Naive B cell (primary cell): ENCODE measurements around the gene AFF3. TPM values are rescaled to one million over a fixed set of nuclear protein-coding genes. Genes with fewer than 3 reads are reported as not detected.
"Not testable (repeated sequence)": the region's sequence is repeated elsewhere in the genome, so short reads cannot be mapped to it uniquely, and the experiment has no call there.

ENCODE experiments used
- ATAC-seq, 2 donors: fragments of 150-1000 bp; cut with Tn5 transposase; 2 replicates each; pipeline ENCODE4 v1.10.0; 2021; ENCODE audit warnings: low read depth in 2 of 2, mild to moderate bottlenecking in 2 of 2, moderate library complexity in 2 of 2
- DNase-seq: peaks from one replicate; pipeline ENCODE4 v3.0.0; 2022
- H3K27ac Mint-ChIP-seq, 6 donors: one replicate each; pipeline ENCODE4 v1.8.0; 2020 to 2022; ENCODE audit warnings: mild to moderate bottlenecking in 6 of 6, mixed read lengths in 6 of 6, moderate library complexity in 5 of 6, inconsistent platforms in 2 of 6
- H3K27me3 Mint-ChIP-seq, 3 donors: one replicate each; pipeline ENCODE4 v1.8.0; 2021 to 2022; ENCODE audit warnings: mixed read lengths in 3 of 3, mild to moderate bottlenecking in 1 of 3
- H3K36me3 Mint-ChIP-seq, 2 donors: one replicate each; pipeline ENCODE4 v1.8.0; 2020 to 2022; ENCODE audit warnings: mixed read lengths in 2 of 2, inconsistent platforms in 1 of 2, mild to moderate bottlenecking in 1 of 2
- H3K4me1 Mint-ChIP-seq, 3 donors: one replicate each; pipeline ENCODE4 v1.8.0; 2020 to 2022; ENCODE audit warnings: mixed read lengths in 3 of 3, inconsistent platforms in 1 of 3, mild to moderate bottlenecking in 1 of 3, moderate library complexity in 1 of 3
- H3K4me3 Mint-ChIP-seq, 8 donors: one replicate each; pipeline ENCODE4 v1.8.0; 2020 to 2022; ENCODE audit warnings: mild to moderate bottlenecking in 8 of 8, mixed read lengths in 8 of 8, moderate library complexity in 8 of 8, inconsistent platforms in 2 of 8
- H3K9me3 Mint-ChIP-seq, 7 donors: one replicate each; pipeline ENCODE4 v1.8.0; 2020 to 2022; ENCODE audit warnings: mixed read lengths in 7 of 7, mild to moderate bottlenecking in 5 of 7, inconsistent platforms in 2 of 7, moderate library complexity in 1 of 7
- polyA plus RNA-seq, 6 donors: library from polyadenylated mRNA; unstranded; fragments of 300-500 nt; fragmentation: Illumina TruSeq; gene quantifications; one replicate each; pipeline ENCODE4 v1.2.3, GENCODE V29; 2021; ENCODE audit warnings: low read depth in 6 of 6

The AFF3 gene
- polyA plus RNA-seq, 6 donors from 2014 or later: 43.8 to 255 (median 96.8) TPM

GRCh38 chr2:99679518-99679917, 462.9 kb downstream of the AFF3 start:
- peaks cover 8 to 25% of the 10 kb centered on the region in 2 donors for H3K36me3 Mint-ChIP-seq
- no peak overlapping the region for H3K4me3 Mint-ChIP-seq
- H3K27ac Mint-ChIP-seq: peak overlapping the region in 3 of 6 donors; percentile 32 to 81 (median 65)
- no peaks in the 10 kb centered on the region for H3K9me3 Mint-ChIP-seq
- peaks cover 18 to 27% (median 25%) of the 10 kb centered on the region in 3 donors for H3K4me1 Mint-ChIP-seq
- DNase-seq (no peak), ATAC-seq (no peak)
- H3K27me3 Mint-ChIP-seq: no peaks in the 10 kb centered on the region

DNA sequence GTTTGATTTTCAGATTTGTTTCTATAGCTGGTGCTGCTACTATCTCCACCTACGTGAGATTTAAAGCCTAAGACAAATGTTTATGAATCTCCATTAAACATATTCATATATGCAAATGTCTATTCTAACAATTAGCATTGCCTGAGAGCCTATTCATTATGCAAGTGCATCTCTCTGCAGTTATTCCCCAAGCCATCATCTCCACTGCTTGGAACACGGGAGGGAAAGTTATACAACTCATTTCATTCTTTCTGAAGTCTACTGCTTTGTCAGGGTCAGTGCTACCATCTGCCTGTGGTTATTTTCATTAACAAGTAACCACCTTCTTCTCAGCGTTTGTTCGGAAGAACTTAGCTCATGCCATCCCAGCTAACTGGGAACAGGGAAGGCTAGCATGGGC, 463.8 kb downstream of the AFF3 start:
- H3K9me3 Mint-ChIP-seq: no peaks in the 10 kb centered on the region

DNA sequence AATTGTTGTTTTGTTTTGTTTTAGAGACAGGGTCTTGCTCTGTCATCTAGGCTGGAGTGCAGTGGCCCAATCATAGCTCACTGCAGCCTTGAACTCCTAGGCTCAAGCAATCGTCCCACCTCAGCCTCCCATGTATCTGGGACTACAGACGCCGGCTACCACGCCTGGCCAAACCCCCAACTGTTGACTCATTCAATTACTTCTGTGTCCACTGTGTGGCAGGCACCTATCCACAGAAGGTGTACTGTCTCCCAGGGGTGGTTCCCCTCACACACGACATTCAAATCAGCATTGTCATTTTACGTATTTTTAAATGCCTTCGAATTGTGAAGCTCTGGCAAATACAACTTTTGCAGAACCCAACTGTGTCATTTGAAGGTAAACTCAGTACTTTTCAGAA, 464.6 kb downstream of the AFF3 start:
- Mint-ChIP-seq H3K27me3 (no peaks in the 10 kb centered on the region), H3K36me3 (peaks cover 8 to 25% of the 10 kb centered on the region in 2 donors), H3K9me3 (no peaks in the 10 kb centered on the region), H3K27ac (peak overlapping the region in 4 of 6 donors; percentile 36 to 76 (median 57)), H3K4me3 (no peak overlapping the region), H3K4me1 (peaks cover 30 to 44% (median 41%) of the 10 kb centered on the region in 3 donors)
- ATAC-seq: no peak
- no peak for DNase-seq

More for the DNA sequence above, 463.8 kb downstream of the AFF3 start:
- no peaks in the 10 kb centered on the region for H3K27me3 Mint-ChIP-seq
- H3K27ac Mint-ChIP-seq: peak overlapping the region in 1 of 6 donors; percentile 81
- H3K4me1 Mint-ChIP-seq: peaks cover 27 to 36% (median 34%) of the 10 kb centered on the region in 3 donors
- H3K4me3 Mint-ChIP-seq: no peak overlapping the region
- DNase-seq: no peak
- peaks cover 8 to 25% of the 10 kb centered on the region in 2 donors for H3K36me3 Mint-ChIP-seq
- ATAC-seq: no peak

DNA sequence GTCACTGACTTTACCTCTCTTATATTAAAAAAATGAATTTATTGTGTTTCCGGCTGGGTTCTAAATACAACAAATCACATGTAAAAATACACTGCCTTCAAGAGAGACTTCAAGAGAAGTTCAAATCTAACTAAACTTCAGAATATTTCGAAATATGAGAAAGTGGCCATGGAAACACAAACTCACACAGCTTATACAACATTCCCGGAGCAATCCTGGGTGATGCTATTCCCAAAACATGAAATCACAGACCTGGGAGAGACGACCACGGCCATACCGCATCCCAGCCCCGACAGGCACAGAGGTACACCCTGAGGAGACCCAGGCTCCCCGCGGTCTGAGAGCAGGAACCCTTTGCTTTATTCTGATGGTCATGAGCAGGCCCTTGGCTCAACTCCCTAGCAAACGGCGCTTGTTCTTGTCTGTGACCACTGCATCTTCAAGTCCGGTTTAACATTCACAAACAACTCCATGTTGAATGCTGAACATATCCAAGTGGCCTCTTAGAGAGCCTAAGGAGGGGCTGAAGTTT, 467.2 kb downstream of the AFF3 start:
- H3K27me3 Mint-ChIP-seq: no peaks in the 10 kb centered on the region
- H3K27ac Mint-ChIP-seq: peak overlapping the region in 4 of 6 donors; percentile 71 to 79 (median 74)
- H3K9me3 Mint-ChIP-seq: no peaks in the 10 kb centered on the region
- peaks cover 15 to 34% of the 10 kb centered on the region in 2 donors for H3K36me3 Mint-ChIP-seq
- no peak for DNase-seq
- peaks cover 48 to 63% (median 61%) of the 10 kb centered on the region in 3 donors for H3K4me1 Mint-ChIP-seq
- no peak for ATAC-seq
- no peak overlapping the region for H3K4me3 Mint-ChIP-seq

DNA sequence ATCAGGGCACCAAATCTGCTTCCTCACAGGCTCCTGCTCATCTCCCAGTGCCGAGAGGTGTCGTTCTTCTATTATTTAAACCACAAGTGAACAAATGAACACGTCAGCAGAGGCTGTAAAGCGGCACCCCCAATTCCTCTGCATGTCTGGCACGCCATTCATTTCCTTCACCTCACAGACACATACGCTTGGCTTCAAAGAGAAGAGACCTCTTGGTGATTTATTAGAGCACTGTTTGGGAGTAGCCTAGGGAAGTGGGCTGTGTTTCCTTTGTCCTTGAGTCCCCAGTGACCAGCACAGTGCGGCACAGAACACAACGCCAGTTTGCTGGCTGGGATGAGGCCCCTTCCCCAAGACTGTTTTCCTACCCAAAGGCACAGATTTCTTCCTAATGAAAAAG, 468.3 kb downstream of the AFF3 start:
- no peaks in the 10 kb centered on the region for H3K9me3 Mint-ChIP-seq
- no peak for DNase-seq
- H3K4me3 Mint-ChIP-seq: peak overlapping the region in 4 of 8 donors; percentile 42 to 61 (median 44)
- peak overlapping the region; percentile 28 to 83 (median 72) for H3K27ac Mint-ChIP-seq
- no peaks in the 10 kb centered on the region for H3K27me3 Mint-ChIP-seq
- peaks cover 23 to 38% of the 10 kb centered on the region in 2 donors for H3K36me3 Mint-ChIP-seq
- no peak for ATAC-seq
- H3K4me1 Mint-ChIP-seq: peaks cover 50 to 70% (median 65%) of the 10 kb centered on the region in 3 donors

DNA sequence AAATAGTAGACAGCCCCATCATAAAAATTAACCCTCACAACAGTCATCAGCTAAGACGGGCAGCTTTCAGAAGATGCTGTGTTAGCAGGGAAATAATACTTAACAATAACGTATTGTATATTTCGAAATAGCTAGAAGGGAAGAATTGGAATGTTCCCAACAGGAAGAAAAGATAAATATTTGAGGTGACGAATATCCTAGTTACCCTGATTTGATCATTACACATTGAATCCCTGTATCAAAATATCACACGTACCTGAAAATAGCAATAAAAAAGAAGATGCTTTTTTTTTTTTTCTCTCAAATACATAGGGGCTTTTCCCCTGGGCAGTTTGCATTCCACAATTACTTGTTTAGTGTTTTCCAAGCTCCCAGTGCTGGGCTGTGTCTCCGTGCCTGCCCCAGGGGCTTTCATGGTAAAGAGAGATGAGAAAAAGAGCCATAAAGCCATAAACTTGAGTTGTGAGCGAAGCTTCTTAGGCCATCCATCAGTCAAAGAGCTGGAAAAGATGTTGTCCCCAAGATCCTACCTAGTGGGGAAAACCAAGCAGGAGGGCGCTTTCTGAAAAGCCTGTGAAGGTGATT, 469.5 kb downstream of the AFF3 start:
- H3K9me3 Mint-ChIP-seq: no peaks in the 10 kb centered on the region
- peak overlapping the region in 6 of 8 donors; percentile 29 to 80 (median 55) for H3K4me3 Mint-ChIP-seq
- peak overlapping the region; percentile 29 to 92 (median 72) for H3K27ac Mint-ChIP-seq
- peaks cover 18 to 36% of the 10 kb centered on the region in 2 donors for H3K36me3 Mint-ChIP-seq
- ATAC-seq (no peak), DNase-seq (no peak)
- H3K4me1 Mint-ChIP-seq: peaks cover 51 to 67% (median 64%) of the 10 kb centered on the region in 3 donors
- H3K27me3 Mint-ChIP-seq: no peaks in the 10 kb centered on the region

DNA sequence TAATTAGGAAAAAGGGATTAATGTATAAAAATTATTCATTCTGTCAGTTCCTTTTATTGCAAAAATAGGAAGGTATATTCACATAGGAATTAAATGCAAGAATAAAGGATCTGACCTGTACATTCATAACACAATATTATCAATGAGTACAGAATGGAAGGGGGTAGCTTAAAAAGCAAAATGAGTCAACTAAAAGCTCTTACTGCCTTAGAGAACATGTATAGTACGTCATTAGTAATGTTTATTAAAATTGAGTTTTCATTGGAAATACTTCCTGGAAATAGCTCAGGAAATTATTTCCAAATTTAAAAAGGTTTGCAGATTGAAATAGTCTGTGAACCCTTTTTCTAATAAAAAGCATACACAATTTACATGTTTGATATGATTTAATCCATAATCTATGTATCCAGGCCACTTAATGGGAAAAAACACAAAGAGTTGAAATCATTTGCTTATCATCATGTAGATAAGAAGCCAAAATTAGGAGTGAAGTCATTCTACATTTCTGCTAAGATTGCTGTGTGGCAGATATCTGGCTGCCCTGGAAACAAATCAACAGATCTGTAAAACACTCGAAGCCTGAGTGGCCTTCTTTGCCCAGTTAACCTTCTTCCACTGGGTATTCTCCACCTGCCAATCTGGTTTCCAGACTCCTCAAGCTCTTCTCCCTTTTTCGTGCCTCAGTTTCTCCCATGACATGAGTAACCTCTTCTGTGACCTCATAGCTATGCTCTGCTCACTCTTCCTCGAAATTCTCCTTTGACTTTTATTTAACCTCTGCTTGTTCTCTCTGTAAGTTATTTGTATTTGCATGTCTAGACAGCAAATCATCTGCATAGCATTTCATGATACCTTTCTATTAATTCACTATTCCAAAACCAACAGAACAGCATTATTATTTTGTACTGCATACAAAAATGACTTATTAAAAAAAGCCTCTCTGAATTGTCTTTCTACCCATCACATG, 471.3 kb downstream of the AFF3 start:
- H3K9me3 Mint-ChIP-seq: no peaks in the 10 kb centered on the region
- H3K27ac Mint-ChIP-seq: peak overlapping the region; percentile 29 to 97 (median 53)
- peaks cover 31 to 40% of the 10 kb centered on the region in 2 donors for H3K36me3 Mint-ChIP-seq
- H3K27me3 Mint-ChIP-seq: no peaks in the 10 kb centered on the region
- H3K4me3 Mint-ChIP-seq: peak overlapping the region in 5 of 8 donors; percentile 1 to 80 (median 23)
- peak; percentile 23 to 57 for ATAC-seq
- DNase-seq: no peak
- peaks cover 52 to 65% (median 54%) of the 10 kb centered on the region in 3 donors for H3K4me1 Mint-ChIP-seq

GRCh38 chr2:99666256-99666655, 476.1 kb downstream of the AFF3 start:
- Mint-ChIP-seq H3K36me3 (peaks cover 44 to 52% of the 10 kb centered on the region in 2 donors), H3K27me3 (no peaks in the 10 kb centered on the region), H3K4me1 (peaks cover 8 to 36% (median 20%) of the 10 kb centered on the region in 3 donors), H3K27ac (peak overlapping the region in 1 of 6 donors; percentile 21), H3K4me3 (no peak overlapping the region), H3K9me3 (no peaks in the 10 kb centered on the region)
- DNase-seq: no peak
- ATAC-seq: no peak

- Mint-ChIP-seq H3K4me1 (peaks cover 3 to 26% (median 14%) of the 10 kb centered on the region in 3 donors), H3K27ac (peak overlapping the region in 2 of 6 donors; percentile 16 to 84), H3K27me3 (no peaks in the 10 kb centered on the region), H3K4me3 (no peak overlapping the region), H3K36me3 (peaks cover 29 to 36% of the 10 kb centered on the region in 2 donors), H3K9me3 (no peaks in the 10 kb centered on the region)
- no peak for DNase-seq
- ATAC-seq: no peak
Measured at GRCh38 chr2:99663641-99664040, 478.7 kb downstream of the AFF3 start.

DNA sequence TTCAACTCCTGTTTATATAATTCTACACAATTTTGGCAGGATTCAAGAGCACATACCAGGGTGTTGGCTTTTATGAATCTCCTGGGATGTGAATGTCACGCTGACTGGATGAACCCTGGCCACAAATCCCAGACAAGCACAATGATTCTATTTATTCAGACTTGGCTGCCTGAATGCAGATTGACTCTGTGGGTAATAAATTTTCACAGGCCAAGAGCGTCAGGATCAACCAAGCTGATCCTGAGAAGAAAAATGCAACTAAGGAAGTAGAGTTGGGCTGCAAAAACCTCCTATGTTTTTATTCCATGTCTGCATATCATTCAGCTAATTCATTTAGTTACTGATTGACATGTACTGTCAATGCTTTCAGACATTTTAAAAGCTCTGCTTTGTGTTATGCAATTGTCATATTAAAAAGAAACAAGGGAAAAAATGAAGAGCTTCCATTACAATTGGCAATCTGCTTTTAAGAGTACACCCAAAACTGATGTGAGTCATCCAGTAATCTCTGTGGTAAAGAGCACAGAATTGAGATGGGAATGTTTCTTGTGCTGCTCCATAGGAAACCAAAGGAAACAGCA, 479.5 kb downstream of the AFF3 start:
- ATAC-seq (no peak), DNase-seq (no peak)
- H3K4me1 Mint-ChIP-seq: peaks cover 7 to 31% (median 14%) of the 10 kb centered on the region in 3 donors
- no peaks in the 10 kb centered on the region for H3K9me3 Mint-ChIP-seq
- H3K4me3 Mint-ChIP-seq: no peak overlapping the region
- H3K27me3 Mint-ChIP-seq: no peaks in the 10 kb centered on the region
- H3K27ac Mint-ChIP-seq: peak overlapping the region in 3 of 6 donors; percentile 6 to 44 (median 39)
- peaks cover 29 to 44% of the 10 kb centered on the region in 2 donors for H3K36me3 Mint-ChIP-seq

DNA sequence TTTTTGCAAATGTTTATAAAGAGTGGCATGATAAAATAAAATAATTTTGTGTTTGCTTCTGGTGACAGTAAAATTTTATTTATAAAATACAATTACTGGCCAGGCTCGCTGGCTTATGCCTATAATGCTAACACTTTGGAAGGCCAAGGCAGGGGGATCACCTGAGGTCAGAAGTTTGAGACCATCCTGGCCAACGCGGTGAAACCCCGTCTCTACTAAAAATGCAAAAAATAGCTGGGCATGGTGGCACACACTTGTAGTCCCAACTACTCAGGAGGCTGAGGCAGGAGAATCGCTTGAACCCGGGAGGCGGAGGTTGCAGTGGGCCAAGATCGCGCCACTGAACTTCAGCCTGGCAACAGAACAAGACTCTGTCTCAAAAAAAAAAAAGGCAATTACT, 480.6 kb downstream of the AFF3 start:
- not testable (repeated sequence) for DNase-seq, H3K27me3 Mint-ChIP-seq, H3K4me3 Mint-ChIP-seq, ATAC-seq, H3K9me3 Mint-ChIP-seq
- peaks cover 9 to 41% (median 19%) of the 10 kb centered on the region in 3 donors for H3K4me1 Mint-ChIP-seq
- H3K36me3 Mint-ChIP-seq: peaks cover 24 to 45% of the 10 kb centered on the region in 2 donors
- H3K27ac Mint-ChIP-seq: peak overlapping the region in 1 of 6 donors; percentile 88

DNA sequence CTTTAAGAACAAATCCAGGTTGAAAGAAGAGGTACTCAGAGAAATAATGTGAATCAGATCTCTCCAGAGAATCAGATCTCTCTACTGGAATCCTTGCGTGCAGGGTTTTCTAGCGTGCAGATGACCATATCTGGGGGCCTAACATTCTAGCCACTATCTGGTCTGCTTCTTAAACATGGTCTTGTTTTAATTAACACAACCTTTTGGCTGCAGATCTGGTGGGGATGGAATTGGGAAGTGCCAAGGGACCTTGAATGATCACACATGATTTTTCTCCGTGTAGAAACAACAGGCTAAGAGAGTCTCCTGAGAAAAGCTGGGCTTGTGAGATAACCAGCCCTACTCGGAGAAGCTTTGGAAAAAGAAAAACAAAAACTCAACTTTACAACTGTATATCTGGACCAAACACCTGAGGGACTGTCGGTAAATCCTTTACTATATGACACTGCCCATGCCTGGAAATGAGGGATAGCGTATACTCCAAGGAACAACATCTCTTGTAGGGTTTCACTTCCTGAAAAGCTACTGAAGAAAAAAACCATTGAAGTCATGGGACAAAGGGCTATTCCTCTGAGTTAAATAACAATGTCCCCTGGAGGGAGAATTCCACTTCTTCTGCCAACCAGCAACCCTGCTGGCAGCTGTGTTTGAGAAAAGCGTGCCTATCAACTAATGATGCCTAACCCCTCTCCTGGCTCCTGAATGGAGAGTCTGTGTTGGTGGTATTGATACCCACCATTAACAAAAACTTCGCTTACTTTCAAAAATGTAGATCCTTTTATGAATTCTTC, 481.6 kb downstream of the AFF3 start:
- no peak overlapping the region for H3K4me3 Mint-ChIP-seq
- H3K27ac Mint-ChIP-seq: peak overlapping the region in 5 of 6 donors; percentile 2 to 82 (median 45)
- H3K36me3 Mint-ChIP-seq: peaks cover 21 to 38% of the 10 kb centered on the region in 2 donors
- no peaks in the 10 kb centered on the region for H3K9me3 Mint-ChIP-seq
- no peak for DNase-seq
- H3K27me3 Mint-ChIP-seq: no peaks in the 10 kb centered on the region
- peaks cover 6 to 33% (median 11%) of the 10 kb centered on the region in 3 donors for H3K4me1 Mint-ChIP-seq
- ATAC-seq: peak in 1 of 2 donors; percentile 18
